Lower lobe of right lung (tissue), 2 donors: ENCODE data around the gene MICAL3. TPM values are rescaled to one million over a fixed set of nuclear protein-coding genes. Genes with fewer than 3 reads are reported as not detected.
"Not testable (repeated sequence)": the region's sequence is repeated elsewhere in the genome, so short reads cannot be mapped to it uniquely, and the experiment has no call there.

Experiments used
- ATAC-seq, 2 donors: fragments of 200-7000 bp; cut with Tn5 transposase; one replicate each; pipeline ENCODE4 v1.9.1; 2020 to 2022; ENCODE audit warnings: mild to moderate bottlenecking in 2 of 2, moderate library complexity in 2 of 2
- DNase-seq: peaks from one replicate; pipeline ENCODE4 v3.0.0-alpha.2; 2020
- H3K27ac ChIP-seq: fragments of 200-600 bp; one replicate; pipeline ENCODE4 v1.8.0; 2022
- H3K27me3 ChIP-seq: fragments of 200-600 bp; one replicate; pipeline ENCODE4 v1.8.0; 2022; ENCODE audit warnings: low read depth
- H3K36me3 ChIP-seq: fragments of 200-600 bp; one replicate; pipeline ENCODE4 v1.8.0; 2022; ENCODE audit warnings: mild to moderate bottlenecking
- H3K4me1 ChIP-seq: fragments of 200-600 bp; one replicate; pipeline ENCODE4 v1.8.0; 2022
- H3K4me3 ChIP-seq: fragments of 200-600 bp; one replicate; pipeline ENCODE4 v1.8.0; 2022; ENCODE audit warnings: mild to moderate bottlenecking
- H3K9me3 ChIP-seq: fragments of 200-600 bp; one replicate; pipeline ENCODE4 v1.8.0; 2022
- CTCF ChIP-seq: fragments of 200-600 bp; IDR thresholded peaks from one replicate; pipeline ENCODE4 v1.8.0; 2022; ENCODE audit warnings: antibody characterized with exemption, mild to moderate bottlenecking
- intact Hi-C: fragments of 100-400 bp; cut with DNase I; formaldehyde crosslinking; loops from one replicate; pipeline ENCODE4 v1.11.0; 2022
- total RNA-seq: library from RNA; stranded (reverse); fragmentation: NEBNext Ultra II Directional; extraction: Animal tissue kit (Norgen Biotek cat#: 25700); gene quantifications from one replicate; pipeline ENCODE4 v1.2.1, GENCODE V29; 2021
- donor health status: DM: no; HTN: yes; CAD: no; lungs with severe emphysema.

MICAL3 gene
- total RNA-seq, 1 donor from 2014 or later: 23.5 TPM

GRCh38 chr22:18067121-18067520 is 42.8 kb upstream of the MICAL3 start:
- TF ChIP-seq CTCF: no peak
- intact Hi-C loops: no loop called here
- Histone ChIP-seq H3K27ac (no peak overlapping the region), H3K36me3 (no peaks in the 10 kb centered on the region), H3K4me3 (no peak overlapping the region), H3K9me3 (no peaks in the 10 kb centered on the region), H3K4me1 (no peaks in the 10 kb centered on the region), H3K27me3 (no peaks in the 10 kb centered on the region)
- ATAC-seq (no peak), DNase-seq (no peak)

GRCh38 chr22:18066181-18066859 is 42.0 kb upstream of the MICAL3 start:
- intact Hi-C loops: no loop called here
- no peak for TF ChIP-seq CTCF
- no peak overlapping the region for H3K4me3 ChIP-seq
- H3K36me3 ChIP-seq: no peaks in the 10 kb centered on the region
- H3K4me1 ChIP-seq: no peaks in the 10 kb centered on the region
- ATAC-seq (no peak), DNase-seq (no peak)
- no peaks in the 10 kb centered on the region for H3K27me3 ChIP-seq
- no peak overlapping the region for H3K27ac ChIP-seq
- no peaks in the 10 kb centered on the region for H3K9me3 ChIP-seq

GRCh38 chr22:18065256-18065655 is 40.9 kb upstream of the MICAL3 start:
- H3K4me3 ChIP-seq: no peak overlapping the region
- intact Hi-C loops: no loop called here
- no peaks in the 10 kb centered on the region for H3K27me3 ChIP-seq
- H3K9me3 ChIP-seq: no peaks in the 10 kb centered on the region
- ATAC-seq (no peak), DNase-seq (no peak)
- no peak for TF ChIP-seq CTCF
- no peaks in the 10 kb centered on the region for H3K36me3 ChIP-seq
- peaks cover 5% of the 10 kb centered on the region for H3K4me1 ChIP-seq
- no peak overlapping the region for H3K27ac ChIP-seq

GRCh38 chr22:18064636-18065035 is 40.3 kb upstream of the MICAL3 start:
- H3K4me1 ChIP-seq: peaks cover 5% of the 10 kb centered on the region
- ATAC-seq: no peak
- TF ChIP-seq CTCF: no peak
- H3K36me3 ChIP-seq: no peaks in the 10 kb centered on the region
- no peaks in the 10 kb centered on the region for H3K9me3 ChIP-seq
- no peak overlapping the region for H3K4me3 ChIP-seq
- no peak overlapping the region for H3K27ac ChIP-seq
- no peak for DNase-seq
- H3K27me3 ChIP-seq: no peaks in the 10 kb centered on the region
- intact Hi-C loops: no loop called here

- H3K27me3 ChIP-seq, H3K27ac ChIP-seq, intact Hi-C loops, ATAC-seq, H3K4me1 ChIP-seq, H3K9me3 ChIP-seq, H3K4me3 ChIP-seq, DNase-seq, H3K36me3 ChIP-seq: not testable (repeated sequence)
Measured at GRCh38 chr22:18063715-18064114, 39.4 kb upstream of the MICAL3 start.

- no peaks in the 10 kb centered on the region for H3K9me3 ChIP-seq
- H3K4me3 ChIP-seq: no peak overlapping the region
- H3K27ac ChIP-seq: no peak overlapping the region
- intact Hi-C loops: no loop called here
- no peaks in the 10 kb centered on the region for H3K36me3 ChIP-seq
- no peak for DNase-seq
- H3K4me1 ChIP-seq: peaks cover 5% of the 10 kb centered on the region
- no peaks in the 10 kb centered on the region for H3K27me3 ChIP-seq
- TF ChIP-seq CTCF: no peak
- ATAC-seq: no peak
Measured at GRCh38 chr22:18063306-18063705, 38.9 kb upstream of the MICAL3 start.
